Loucy (cell line): ENCODE measurements around the gene RTN4RL2.

Source experiments
- H2AFZ ChIP-seq: fragments of 200-600 bp; sonication (generic); 2 replicates; pipeline ENCODE4 v1.6.0; 2016; ENCODE audit warnings: antibody characterized with exemption, mild to moderate bottlenecking, low read length, moderate library complexity
- H3F3A ChIP-seq: fragments of 200-600 bp; 2 replicates; pipeline ENCODE4 v1.6.0; 2016; ENCODE audit warnings: antibody characterized with exemption, low read depth, mild to moderate bottlenecking
- H3K27me3 ChIP-seq: fragments of 200-600 bp; sonication (generic); 2 replicates; pipeline ENCODE4 v1.6.1; 2014; ENCODE audit warnings: low read length, mild to moderate bottlenecking; ENCODE audit not compliant: insufficient read depth, poor library complexity, severe bottlenecking
- H3K36me3 ChIP-seq: fragments of 200-600 bp; sonication (generic); 2 replicates; pipeline ENCODE4 v1.6.1; 2016; ENCODE audit warnings: low read length; ENCODE audit not compliant: insufficient read depth
- H3K4me1 ChIP-seq: fragments of 200-600 bp; sonication (generic); 2 replicates; pipeline ENCODE4 v1.5.1; 2014; ENCODE audit warnings: low read length, mild to moderate bottlenecking; ENCODE audit not compliant: insufficient read depth, poor library complexity, severe bottlenecking
- H3K4me2 ChIP-seq: fragments of 200-600 bp; sonication (generic); 2 replicates; pipeline ENCODE4 v1.6.0; 2014; ENCODE audit warnings: antibody characterized with exemption, low read length, low read depth, mild to moderate bottlenecking; ENCODE audit not compliant: poor library complexity, severe bottlenecking
- H3K4me3 ChIP-seq: fragments of 200-600 bp; sonication (generic); 2 replicates; pipeline ENCODE4 v1.5.1; 2014; ENCODE audit warnings: low read length, mild to moderate bottlenecking, mixed read lengths; ENCODE audit not compliant: poor library complexity, severe bottlenecking
- H3K79me2 ChIP-seq: fragments of 200-600 bp; sonication (generic); 2 replicates; pipeline ENCODE4 v1.6.1; 2014; ENCODE audit warnings: low read length; ENCODE audit not compliant: insufficient read depth
- H3K9ac ChIP-seq: fragments of 200-600 bp; sonication (generic); 2 replicates; pipeline ENCODE4 v1.6.0; 2014; ENCODE audit warnings: mild to moderate bottlenecking, low read depth, low read length, moderate library complexity; ENCODE audit not compliant: poor library complexity, severe bottlenecking
- H3K9me2 ChIP-seq: fragments of 200-600 bp; sonication (generic); replicated peaks from 2 replicates; pipeline ENCODE4 v1.6.1; 2016; ENCODE audit warnings: low read depth, low read length, mixed read lengths
- H3K9me3 ChIP-seq: fragments of 200-600 bp; sonication (generic); 2 replicates; pipeline ENCODE4 v1.6.1; 2014; ENCODE audit warnings: mild to moderate bottlenecking, antibody characterized with exemption, low read length, low read depth; ENCODE audit not compliant: insufficient read depth
- H4K20me1 ChIP-seq: fragments of 200-600 bp; sonication (generic); 2 replicates; pipeline ENCODE4 v1.6.0; 2014; ENCODE audit warnings: antibody characterized with exemption, low read length, mild to moderate bottlenecking; ENCODE audit not compliant: insufficient read depth, poor library complexity, severe bottlenecking
- EZH2phosphoT487 ChIP-seq: fragments of 200-600 bp; IDR thresholded peaks from 2 replicates; pipeline ENCODE4 v1.6.1; 2018; ENCODE audit warnings: antibody characterized with exemption, mild to moderate bottlenecking, moderate library complexity, borderline replicate concordance
- TF ChIP-seq, protein P1 (sequence below): fragments of 200-600 bp; sonication (generic); conservative IDR thresholded peaks from 2 replicates; pipeline ENCODE4 v1.5.1; 2014; ENCODE audit warnings: mild to moderate bottlenecking, antibody characterized with exemption, low read length

Gene RTN4RL2

GRCh38 chr11:57513452-57513795 is 53.1 kb downstream of the RTN4RL2 start:
- peak overlapping the region; percentile 98 for H3K4me3 ChIP-seq
- TF ChIP-seq EZH2phosphoT487 = no peak
- TF ChIP-seq, protein P1, sequence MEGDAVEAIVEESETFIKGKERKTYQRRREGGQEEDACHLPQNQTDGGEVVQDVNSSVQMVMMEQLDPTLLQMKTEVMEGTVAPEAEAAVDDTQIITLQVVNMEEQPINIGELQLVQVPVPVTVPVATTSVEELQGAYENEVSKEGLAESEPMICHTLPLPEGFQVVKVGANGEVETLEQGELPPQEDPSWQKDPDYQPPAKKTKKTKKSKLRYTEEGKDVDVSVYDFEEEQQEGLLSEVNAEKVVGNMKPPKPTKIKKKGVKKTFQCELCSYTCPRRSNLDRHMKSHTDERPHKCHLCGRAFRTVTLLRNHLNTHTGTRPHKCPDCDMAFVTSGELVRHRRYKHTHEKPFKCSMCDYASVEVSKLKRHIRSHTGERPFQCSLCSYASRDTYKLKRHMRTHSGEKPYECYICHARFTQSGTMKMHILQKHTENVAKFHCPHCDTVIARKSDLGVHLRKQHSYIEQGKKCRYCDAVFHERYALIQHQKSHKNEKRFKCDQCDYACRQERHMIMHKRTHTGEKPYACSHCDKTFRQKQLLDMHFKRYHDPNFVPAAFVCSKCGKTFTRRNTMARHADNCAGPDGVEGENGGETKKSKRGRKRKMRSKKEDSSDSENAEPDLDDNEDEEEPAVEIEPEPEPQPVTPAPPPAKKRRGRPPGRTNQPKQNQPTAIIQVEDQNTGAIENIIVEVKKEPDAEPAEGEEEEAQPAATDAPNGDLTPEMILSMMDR = no peak
- H3K4me1 ChIP-seq = peaks cover 41% of the 10 kb centered on the region
- no peaks in the 10 kb centered on the region for H3K9me3 ChIP-seq
- no peaks in the 10 kb centered on the region for H3K36me3 ChIP-seq
- peak overlapping the region; percentile 84 for H3K9ac ChIP-seq
- H3K9me2 ChIP-seq = no peaks in the 10 kb centered on the region
- peaks cover 36% of the 10 kb centered on the region for H3K79me2 ChIP-seq
- no peak overlapping the region for H2AFZ ChIP-seq
- peaks cover 4% of the 10 kb centered on the region for H4K20me1 ChIP-seq
- H3K27me3 ChIP-seq = no peaks in the 10 kb centered on the region
- H3K4me2 ChIP-seq = peak overlapping the region; percentile 96
- 0 out of 2 replicates have a peak, but pooled peaks cover 12% of the 10 kb centered on the region for H3F3A ChIP-seq

- H3K9me2 ChIP-seq = no peaks in the 10 kb centered on the region
- peak overlapping the region; percentile 98 for H3K4me3 ChIP-seq
- no peaks in the 10 kb centered on the region for H3K27me3 ChIP-seq
- H2AFZ ChIP-seq = peak overlapping the region; percentile 97
- peak overlapping the region; percentile 84 for H3K9ac ChIP-seq
- peaks cover 4% of the 10 kb centered on the region for H4K20me1 ChIP-seq
- H3K79me2 ChIP-seq = peaks cover 36% of the 10 kb centered on the region
- peak overlapping the region; percentile 96 for H3K4me2 ChIP-seq
- H3K36me3 ChIP-seq = no peaks in the 10 kb centered on the region
- 0 out of 2 replicates have a peak, but pooled peaks cover 12% of the 10 kb centered on the region for H3F3A ChIP-seq
- no peak for TF ChIP-seq EZH2phosphoT487
- TF ChIP-seq, protein P1 = no peak
- H3K4me1 ChIP-seq = peaks cover 40% of the 10 kb centered on the region
- H3K9me3 ChIP-seq = no peaks in the 10 kb centered on the region
These were observed 53.7 kb downstream of the RTN4RL2 start for GRCh38 chr11:57513911-57514537.

DNA sequence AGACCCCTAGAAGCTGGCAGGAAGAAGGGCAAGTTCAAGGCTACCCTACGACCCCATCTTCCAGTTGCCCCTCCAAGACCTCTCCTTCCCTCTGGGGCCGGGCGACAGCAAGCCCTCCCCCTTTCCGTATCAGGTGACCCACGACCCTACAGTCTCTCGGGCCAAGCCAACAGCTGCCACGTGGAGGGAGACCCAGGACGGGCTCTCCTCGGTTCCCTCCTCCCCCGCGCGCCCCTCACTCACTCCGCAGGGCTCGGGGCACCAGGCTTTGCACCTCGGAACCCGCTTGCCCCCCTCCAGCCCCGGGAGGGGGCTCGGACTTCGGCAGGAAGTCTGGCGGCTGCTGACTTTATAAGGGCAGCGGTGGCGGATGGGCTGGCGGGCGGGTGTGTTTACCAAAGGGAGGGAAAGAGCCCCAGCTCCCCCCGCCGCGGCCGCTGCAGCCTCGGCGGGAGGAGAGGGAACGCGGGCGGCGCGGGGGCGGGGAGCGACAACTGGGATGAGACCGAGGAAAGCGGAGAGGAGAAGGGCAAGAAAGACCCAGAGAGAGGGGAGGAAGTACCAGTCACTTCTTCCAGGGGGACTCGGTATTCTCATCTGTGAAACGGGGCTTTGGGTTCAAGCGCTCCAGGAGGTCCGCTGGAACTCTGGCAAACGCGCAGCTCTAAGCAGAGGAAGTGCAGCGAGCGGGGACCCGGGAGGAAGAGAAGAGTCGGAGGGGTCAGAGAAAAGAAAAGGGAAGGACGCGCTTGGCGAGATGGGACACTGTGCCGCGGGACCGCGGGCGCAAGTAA is 54.4 kb downstream of the RTN4RL2 start:
- Histone ChIP-seq H3F3A (0 out of 2 replicates have a peak, but pooled peaks cover 12% of the 10 kb centered on the region), H4K20me1 (peaks cover 4% of the 10 kb centered on the region), H3K9ac (peak overlapping the region; percentile 84), H3K27me3 (no peaks in the 10 kb centered on the region), H3K9me3 (no peaks in the 10 kb centered on the region), H3K79me2 (peaks cover 35% of the 10 kb centered on the region), H3K4me1 (peaks cover 40% of the 10 kb centered on the region), H3K4me3 (peak overlapping the region; percentile 98), H3K9me2 (no peaks in the 10 kb centered on the region), H2AFZ (peak overlapping the region; percentile 97), H3K4me2 (peak overlapping the region; percentile 96), H3K36me3 (no peaks in the 10 kb centered on the region)
- TF ChIP-seq EZH2phosphoT487 = no peak
- TF ChIP-seq, protein P1 = no peak
